NCI-H748 treated with DMSO at 0.1 percent for 48 hours (cell line): ENCODE data around the gene BABAM1.

Source experiments
- DNase-seq: peaks from one replicate; lab custom pipeline; 2025; lab: John Stamatoyannopoulos, UW

BABAM1 gene

DNA sequence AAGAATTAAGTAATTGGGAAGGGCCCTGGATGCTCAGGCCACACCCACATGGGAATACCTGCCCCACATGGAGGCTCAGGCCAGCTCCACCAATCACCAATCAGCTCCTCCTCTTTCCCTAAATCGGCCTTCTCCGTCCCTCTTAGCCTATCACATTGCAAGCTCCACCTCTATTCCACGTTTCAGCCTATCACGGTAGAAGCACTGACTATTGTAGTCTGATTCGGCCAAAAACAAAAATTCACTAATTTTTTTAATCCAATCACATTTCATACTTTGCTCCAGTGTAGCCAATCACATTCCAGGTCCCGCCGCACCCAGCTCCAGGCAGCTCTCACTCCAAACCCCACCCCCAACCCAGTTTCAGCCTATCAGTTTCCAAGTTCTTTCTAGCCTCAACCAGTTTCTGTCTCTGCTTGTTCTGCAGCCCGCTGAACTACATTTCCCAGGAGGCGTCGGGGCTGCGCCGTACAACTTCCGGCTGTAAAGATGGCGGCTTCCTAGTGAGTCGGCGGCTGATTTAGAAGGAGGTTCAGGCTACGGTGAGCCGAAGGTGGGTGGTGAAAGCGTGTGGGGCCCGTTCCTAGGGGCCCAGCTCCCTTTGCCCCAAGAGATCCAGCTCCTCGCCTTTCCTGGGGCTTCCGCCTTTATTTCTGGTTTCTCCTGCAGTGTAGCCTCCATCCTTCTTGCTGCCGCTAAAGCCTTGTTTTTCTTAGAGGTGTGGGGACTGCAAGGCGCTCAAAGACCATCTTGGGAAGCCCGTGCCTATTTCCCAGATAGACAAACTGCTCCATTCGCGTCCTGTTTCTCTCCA lies at the start of gene BABAM1:
BABAM1 (plus strand) TSS at position 469 of the 814 bp plus-strand sequence. CDS start 1,364 bp downstream, outside the sequence.
- peak; percentile 92 for DNase-seq

- no peak for DNase-seq
These were observed 48.0 kb upstream of the BABAM1 start for GRCh38 chr19:17219286-17219685.

DNA sequence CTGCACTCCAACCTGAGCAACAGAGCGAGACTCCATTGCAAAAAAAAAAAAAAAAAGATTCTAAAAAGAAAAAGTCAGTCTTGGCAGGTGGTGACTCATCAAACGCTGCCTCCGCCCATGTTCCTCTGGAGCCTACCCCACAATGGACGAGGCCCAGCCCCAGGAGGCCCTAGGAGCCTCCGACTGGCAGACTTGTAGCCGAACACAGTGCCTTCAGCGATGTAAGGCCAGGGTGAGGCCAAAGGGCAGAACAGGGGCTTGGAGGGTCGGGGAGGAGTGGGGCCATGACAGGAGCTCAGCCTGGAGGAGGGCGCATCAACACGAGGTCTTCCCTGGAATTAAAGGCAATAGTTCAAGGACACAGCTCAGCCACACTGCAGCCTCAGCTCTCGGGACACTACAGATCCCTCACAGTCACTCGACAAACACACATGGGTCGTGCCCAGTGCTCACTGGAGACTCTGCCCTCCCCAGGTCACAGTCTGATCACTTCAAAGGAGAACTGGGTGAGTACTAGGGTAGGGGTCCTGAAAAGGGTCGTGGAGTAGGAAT lies 47.0 kb upstream of the BABAM1 start:
- DNase-seq, result no peak

DNA sequence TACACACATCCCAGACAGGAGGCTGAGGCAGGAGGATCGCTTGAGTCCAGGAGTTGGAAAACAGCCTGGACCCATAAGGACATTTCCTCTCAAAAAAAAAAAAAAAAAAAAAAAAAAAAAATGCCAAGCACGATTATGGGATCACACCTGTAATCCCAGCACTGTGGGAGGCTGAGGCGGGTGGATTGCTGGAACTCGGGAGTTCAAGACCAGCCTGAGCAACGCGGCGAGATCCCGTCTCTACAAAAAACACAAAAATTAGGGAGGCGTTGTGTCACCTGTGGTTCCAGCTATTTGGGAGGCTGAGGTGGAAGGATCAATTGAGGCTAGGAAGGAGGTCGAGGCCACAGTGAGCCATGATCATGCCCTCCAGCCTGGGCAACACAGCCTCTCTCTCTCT lies 42.2 kb upstream of the BABAM1 start:
- DNase-seq, result no peak

GRCh38 chr19:17226002-17226933 lies 41.0 kb upstream of the BABAM1 start, which contains the start of gene OCEL1:
OCEL1 (plus strand) TSS chr19:17226226; CDS start chr19:17226248, 22 bp downstream.
- peak; percentile 84 for DNase-seq

DNA sequence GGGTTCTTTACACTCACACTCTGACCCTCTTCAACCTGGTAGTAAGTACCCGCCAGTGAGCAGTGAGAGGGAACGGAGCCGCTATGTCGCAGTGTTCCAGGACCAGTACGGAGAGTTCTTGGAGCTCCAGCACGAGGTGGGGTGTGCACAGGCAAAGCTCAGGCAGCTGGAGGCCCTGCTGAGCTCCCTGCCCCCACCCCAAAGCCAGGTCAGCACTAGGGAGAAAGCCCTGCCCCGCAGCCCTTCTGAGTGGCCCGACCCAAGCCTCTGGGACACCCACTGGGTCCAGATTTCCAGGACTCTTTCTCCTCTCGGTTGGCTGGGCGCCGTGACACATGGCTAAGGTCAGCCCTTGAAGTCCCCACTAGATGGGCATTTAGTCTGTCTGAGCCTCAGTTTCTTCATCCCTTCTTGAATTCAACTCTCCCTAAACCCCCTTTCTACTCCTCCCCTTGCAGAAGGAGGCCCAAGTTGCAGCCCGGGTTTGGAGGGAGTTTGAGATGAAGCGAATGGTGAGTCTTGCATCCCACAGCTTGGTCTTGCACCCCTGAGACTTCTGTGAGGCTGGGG lies 39.4 kb upstream of the BABAM1 start:
- DNase-seq, result no peak

DNA sequence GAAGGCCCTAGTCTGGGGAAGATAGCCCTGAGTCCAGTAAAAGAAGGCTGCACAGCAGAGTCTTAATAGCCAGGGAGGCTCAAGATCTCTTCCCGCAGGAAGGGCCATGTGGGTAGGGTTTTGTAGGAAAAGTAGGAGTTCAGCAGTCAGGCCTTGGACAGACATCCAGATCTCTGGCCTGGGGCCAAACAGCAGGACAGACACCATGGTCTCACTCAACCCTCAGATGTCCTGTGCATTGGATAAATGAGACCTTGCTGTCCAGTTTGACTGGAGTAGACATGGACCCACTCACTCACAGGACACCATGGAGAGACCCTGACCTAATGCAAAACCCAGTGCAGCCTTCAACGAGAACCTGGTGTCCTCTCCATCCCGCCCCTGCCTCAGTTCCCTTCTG lies 37.4 kb upstream of the BABAM1 start:
- no peak for DNase-seq

DNA sequence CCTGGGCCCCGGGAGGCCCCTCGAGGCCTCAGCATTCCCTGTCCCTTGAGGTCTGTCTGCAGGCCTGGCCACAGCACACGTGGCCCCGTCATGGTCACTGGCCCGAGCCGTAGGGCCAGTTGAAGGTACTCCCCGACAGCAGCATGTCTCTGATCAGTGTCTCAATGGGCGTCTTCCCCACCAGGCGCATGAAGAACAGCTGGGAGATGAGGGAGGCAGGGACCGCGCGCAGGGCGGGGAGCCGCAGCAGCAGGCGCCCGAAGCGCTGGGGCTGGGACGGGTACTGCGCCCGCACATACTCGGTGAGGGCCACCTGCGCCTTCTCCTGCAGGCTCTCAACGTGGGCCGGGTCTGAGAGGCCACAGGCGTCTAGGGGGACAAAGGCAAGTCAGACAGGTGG lies 35.0 kb upstream of the BABAM1 start:
- no peak for DNase-seq

- peak; percentile 24 for DNase-seq
These were observed 32.3 kb upstream of the BABAM1 start for GRCh38 chr19:17234911-17235299.

- DNase-seq, result peak; percentile 24
These were observed 31.8 kb upstream of the BABAM1 start for GRCh38 chr19:17235300-17235970.

DNA sequence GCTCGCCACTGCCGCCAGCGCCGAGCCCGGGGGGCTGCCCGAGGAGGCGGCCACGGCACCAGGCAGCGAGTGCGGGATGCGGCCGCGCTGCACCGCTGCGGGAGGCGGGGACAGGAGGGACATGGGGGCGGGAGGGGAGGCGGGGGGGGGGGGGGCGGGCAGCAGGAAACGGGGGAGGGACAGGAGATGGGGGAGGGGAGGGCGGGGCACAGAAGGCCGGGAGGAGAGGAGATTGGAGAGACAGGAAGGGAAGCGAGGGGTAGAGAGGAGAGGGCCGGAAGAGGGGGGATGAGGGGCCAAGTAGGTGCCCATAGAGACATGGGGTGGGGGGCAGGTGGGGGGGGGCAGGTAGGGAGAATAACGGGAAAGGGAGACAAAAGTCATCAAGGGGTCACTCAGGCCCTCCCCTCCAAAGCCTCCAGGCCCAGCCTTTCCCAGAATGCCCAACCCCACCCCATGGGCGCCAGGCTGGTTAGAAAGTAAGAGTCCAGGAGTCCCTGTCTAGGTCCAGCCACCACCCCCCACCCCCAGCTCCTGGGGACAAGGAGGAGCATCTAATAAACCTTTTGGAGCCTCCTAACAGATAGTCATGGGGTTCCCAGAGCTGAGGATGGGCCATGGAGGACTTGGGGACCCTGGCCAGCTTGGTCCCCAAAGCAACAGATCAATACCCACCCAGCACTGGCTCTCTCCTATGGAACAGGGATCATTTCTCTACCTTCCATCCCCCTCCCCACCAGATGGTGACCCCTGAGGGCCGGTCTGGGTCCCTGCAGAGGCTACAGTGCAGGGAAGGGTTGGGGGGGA lies 31.1 kb upstream of the BABAM1 start:
- DNase-seq, result peak; percentile 24

DNA sequence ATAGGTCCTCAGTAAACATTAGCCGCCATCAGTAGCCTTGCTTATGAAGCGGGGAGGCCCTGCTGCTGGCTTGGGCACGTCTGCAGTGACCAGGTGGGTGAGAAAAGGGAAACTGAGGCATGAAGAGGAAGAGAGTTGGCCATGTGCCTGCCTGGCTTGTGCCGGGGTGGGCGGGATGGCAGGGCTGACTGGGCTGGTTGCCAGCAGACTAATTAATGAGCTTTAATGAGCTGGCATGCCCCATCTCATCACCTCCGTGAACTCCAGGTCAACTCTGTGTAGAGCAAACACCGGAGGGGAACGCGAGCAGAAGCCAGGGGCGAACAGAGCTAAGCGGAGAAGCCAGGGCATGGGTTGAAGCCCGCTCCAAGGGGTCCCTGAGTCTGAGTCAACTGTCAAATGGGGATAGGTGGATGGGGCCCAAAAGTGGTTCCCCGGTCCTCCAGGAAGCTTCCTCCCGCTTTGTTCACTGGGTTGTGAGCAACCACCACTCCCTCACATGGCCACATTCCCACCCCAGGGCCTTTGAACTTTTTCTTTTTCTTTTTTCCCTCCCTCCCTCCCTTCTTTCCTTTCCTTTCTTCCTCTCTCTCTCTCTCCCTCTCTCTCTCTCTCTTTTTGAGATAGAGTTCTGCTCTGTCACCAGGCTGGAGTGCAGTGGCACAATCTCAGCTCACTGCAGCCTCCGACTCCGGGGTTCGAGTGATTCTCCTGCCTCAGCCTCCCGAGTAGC lies 30.3 kb upstream of the BABAM1 start:
- DNase-seq, result no peak

DNA sequence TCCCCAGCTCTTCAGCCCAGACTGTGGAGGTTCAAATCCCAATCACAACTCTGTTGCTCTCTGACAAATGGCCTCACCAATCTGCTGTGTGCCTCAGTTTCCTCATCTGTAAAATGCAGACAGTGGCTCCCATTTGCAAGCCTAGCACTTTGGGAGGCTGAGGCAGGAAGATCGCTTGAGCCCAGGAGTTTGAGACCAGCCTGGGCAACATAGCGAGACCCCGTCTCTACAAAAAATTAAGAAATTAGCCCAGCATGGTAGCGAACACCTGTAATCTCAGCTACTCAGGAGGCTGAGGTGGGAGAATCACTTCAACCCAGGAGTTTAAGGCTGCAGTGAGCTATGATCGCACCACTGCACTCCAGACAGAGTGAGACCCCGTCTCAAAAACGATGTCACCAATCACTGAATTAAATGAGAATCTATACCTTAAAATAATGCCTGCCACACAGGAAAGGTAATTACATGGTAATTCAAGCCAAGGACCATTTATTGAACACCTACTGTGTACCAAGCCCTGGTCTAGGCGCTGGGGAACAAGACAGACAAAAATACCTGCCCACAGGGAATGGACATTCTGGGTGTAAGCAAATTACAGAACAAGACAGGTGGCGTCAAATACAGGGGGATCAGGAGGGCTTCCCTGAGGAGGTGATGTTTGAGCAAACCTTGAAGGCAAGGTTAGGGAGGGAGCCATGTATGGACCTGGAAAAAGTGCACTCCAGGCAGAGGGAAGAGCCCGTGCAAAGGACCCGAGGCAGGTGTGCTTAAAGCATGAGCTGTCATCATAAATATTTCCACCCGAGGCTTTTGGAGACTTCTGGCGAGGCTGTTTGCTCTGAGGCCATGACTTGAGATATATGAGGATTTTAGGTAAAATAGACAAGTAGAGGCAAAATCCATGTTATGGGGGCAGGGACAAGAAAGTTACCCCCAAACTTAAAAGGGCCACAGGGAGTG lies 29.2 kb upstream of the BABAM1 start:
- no peak for DNase-seq

DNA sequence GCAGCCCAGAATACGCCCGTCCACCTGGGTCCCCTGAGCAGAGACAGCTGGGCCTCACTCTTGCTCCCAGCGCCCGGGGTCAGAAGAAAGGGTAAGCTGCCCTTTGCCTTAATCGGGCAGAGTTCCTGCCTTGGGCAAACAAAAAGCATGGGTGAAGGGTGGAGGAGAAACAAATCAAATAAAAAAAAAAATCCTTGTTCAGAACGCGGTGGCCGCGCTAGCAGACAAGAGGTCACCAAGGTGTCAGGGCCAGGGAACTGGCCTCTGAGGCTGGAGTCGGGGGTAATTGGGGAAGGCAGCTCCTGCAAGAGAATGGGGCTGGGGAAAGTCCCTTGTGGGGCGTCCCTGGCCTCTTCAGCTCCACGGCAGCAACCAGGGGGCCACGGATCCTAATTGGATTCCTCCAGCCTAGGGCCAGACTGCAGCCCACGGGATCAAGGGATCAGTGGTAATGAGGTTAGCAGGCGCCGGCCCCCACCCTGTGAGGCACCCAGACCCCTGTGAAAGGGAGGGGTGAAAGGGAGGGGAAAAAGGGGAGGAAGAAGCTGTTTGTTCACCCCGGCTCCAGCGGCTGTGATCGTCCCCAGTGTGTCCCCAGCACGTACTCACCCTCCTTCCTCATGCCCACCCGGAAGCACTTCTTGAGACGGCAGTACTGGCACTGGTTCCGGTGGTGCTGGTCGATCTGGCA lies 27.0 kb upstream of the BABAM1 start:
- DNase-seq, result no peak

GRCh38 chr19:17240826-17241399 lies 26.3 kb upstream of the BABAM1 start:
- no peak for DNase-seq

- no peak for DNase-seq
These were observed 24.6 kb upstream of the BABAM1 start for GRCh38 chr19:17242431-17243208.

- DNase-seq, result no peak
These were observed 23.9 kb upstream of the BABAM1 start for GRCh38 chr19:17243211-17243829.
